Measurements from ENCODE around the gene MCFD2.

Gene MCFD2

DNA sequence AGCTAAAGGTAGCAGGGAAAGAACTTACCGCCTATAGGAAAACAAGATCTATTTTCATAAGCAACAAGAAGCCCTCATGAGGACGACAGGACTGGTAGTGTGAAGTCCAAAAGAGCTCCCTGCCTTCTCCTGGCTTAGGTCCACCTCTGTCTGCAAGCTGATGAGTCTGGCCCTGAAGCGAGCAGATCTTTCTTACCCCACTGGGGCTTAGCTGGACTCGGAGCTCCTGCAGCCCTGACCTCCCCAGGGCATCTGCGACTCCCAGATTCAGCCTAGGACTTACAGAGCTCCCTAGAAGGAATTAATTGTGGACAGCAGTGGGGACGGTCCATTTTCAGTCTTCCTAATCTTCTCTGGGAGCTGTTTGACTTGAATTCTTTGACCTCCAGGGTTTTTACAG is 53.7 kb downstream of the MCFD2 start:
- Histone ChIP-seq H3K4me2 (ENCODE audit: low read length, poor library complexity, severe bottlenecking) (no peak overlapping the region), H3K9ac (ENCODE audit: low read length) (peak overlapping the region; percentile 70), H3K9me3 (ENCODE audit: control insufficient read depth, low read length) (peaks cover 9% of the 10 kb centered on the region), H3K14ac (ENCODE audit: low read length in 2 of 2) (no peak overlapping the region), H4K91ac (ENCODE audit: low read length) (no peak overlapping the region), H3K27ac (ENCODE audit: low read length, poor library complexity, severe bottlenecking) (no peak overlapping the region), H2BK15ac (ENCODE audit: low read depth, poor library complexity, severe bottlenecking) (peak overlapping the region; percentile 54), H2BK12ac (ENCODE audit: low read length in 2 of 2) (no peak overlapping the region), H3K23ac (ENCODE audit: low read length in 2 of 2) (no peak overlapping the region), H3K79me1 (replicated peaks; ENCODE audit: low read length, poor library complexity, severe bottlenecking) (no peaks in the 10 kb centered on the region), H4K8ac (ENCODE audit: low read length) (no peak overlapping the region), H3K27me3 (ENCODE audit: control insufficient read depth in 1 of 2, insufficient read depth in 1 of 2, low read length in 2 of 2) (no peaks in the 10 kb centered on the region), H2BK120ac (ENCODE audit: low read depth, low read length) (no peak overlapping the region), H3K36me3 (ENCODE audit: control insufficient read depth in 1 of 2, insufficient read depth in 2 of 2, low read depth in 1 of 2, low read length in 2 of 2) (no peaks in the 10 kb centered on the region), H2AK5ac (ENCODE audit: low read length, severe bottlenecking) (no peak overlapping the region), H3K4ac (ENCODE audit: low read depth in 1 of 2, low read length in 2 of 2) (no peak overlapping the region), H2BK5ac (ENCODE audit: low read depth, low read length, poor library complexity, severe bottlenecking) (no peak overlapping the region), H3K4me3 (ENCODE audit: insufficient read depth in 1 of 2, low read depth in 1 of 2, low read length in 2 of 2) (no peak overlapping the region), H2AFZ (ENCODE audit: low read depth, low read length) (no peak overlapping the region), H3K4me1 (ENCODE audit: control insufficient read depth, insufficient read depth, low read depth, low read length) (peaks cover 9% of the 10 kb centered on the region), H3K18ac (ENCODE audit: low read depth in 1 of 2, low read length in 2 of 2) (no peak overlapping the region)
- 93% methylated on average over 6 of the region's 6 CpGs for WGBS
- DNase-seq = no peak

DNA sequence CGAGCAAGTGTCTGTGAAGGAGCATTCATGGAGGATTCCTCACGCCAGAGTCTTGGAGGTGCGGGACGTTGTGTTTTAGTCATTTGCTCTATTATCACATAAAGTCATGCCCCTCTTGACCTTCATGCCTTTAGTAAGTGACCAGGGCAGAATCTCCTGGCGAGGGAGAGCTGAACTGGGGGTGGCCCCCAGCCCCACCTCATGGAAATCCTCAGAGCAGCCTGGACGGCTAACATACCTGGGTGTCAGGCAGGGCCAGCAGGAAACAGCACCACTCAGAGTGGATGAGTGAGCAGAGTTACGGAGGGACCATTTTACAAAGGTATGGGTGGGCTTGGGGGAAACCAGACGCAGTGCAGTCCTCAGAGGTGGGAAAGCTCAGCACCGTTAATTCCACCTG is 56.1 kb downstream of the MCFD2 start:
- Histone ChIP-seq H2AK5ac (ENCODE audit: low read length, severe bottlenecking) (peak overlapping the region; percentile 83), H2BK15ac (ENCODE audit: low read depth, poor library complexity, severe bottlenecking) (peak overlapping the region; percentile 86), H3K36me3 (ENCODE audit: control insufficient read depth in 1 of 2, insufficient read depth in 2 of 2, low read depth in 1 of 2, low read length in 2 of 2) (no peaks in the 10 kb centered on the region), H2BK12ac (ENCODE audit: low read length in 2 of 2) (peak overlapping the region in 1 of 2 experiments; percentile 57), H3K27me3 (ENCODE audit: control insufficient read depth in 1 of 2, insufficient read depth in 1 of 2, low read length in 2 of 2) (no peaks in the 10 kb centered on the region), H3K9me3 (ENCODE audit: control insufficient read depth, low read length) (peaks cover 2% of the 10 kb centered on the region), H3K79me1 (replicated peaks; ENCODE audit: low read length, poor library complexity, severe bottlenecking) (no peaks in the 10 kb centered on the region), H3K4me3 (ENCODE audit: insufficient read depth in 1 of 2, low read depth in 1 of 2, low read length in 2 of 2) (no peak overlapping the region), H2BK5ac (ENCODE audit: low read depth, low read length, poor library complexity, severe bottlenecking) (no peak overlapping the region), H3K9ac (ENCODE audit: low read length) (peak overlapping the region; percentile 86), H3K23ac (ENCODE audit: low read length in 2 of 2) (no peak overlapping the region), H3K27ac (ENCODE audit: low read length, poor library complexity, severe bottlenecking) (no peak overlapping the region), H3K18ac (ENCODE audit: low read depth in 1 of 2, low read length in 2 of 2) (no peak overlapping the region), H3K4me1 (ENCODE audit: control insufficient read depth, insufficient read depth, low read depth, low read length) (peaks cover 20% of the 10 kb centered on the region), H3K14ac (ENCODE audit: low read length in 2 of 2) (no peak overlapping the region), H2AFZ (ENCODE audit: low read depth, low read length) (no peak overlapping the region), H3K4ac (ENCODE audit: low read depth in 1 of 2, low read length in 2 of 2) (no peak overlapping the region), H4K91ac (ENCODE audit: low read length) (peak overlapping the region; percentile 14), H2BK120ac (ENCODE audit: low read depth, low read length) (no peak overlapping the region), H4K8ac (ENCODE audit: low read length) (no peak overlapping the region), H3K4me2 (ENCODE audit: low read length, poor library complexity, severe bottlenecking) (no peak overlapping the region)
- 87% methylated on average over 9 of the region's 9 CpGs for WGBS
- DNase-seq = no peak

GRCh38 chr2:46858702-46859090 is 56.9 kb downstream of the MCFD2 start:
- Histone ChIP-seq H3K27ac (ENCODE audit: low read length, poor library complexity, severe bottlenecking) (no peak overlapping the region), H3K27me3 (ENCODE audit: control insufficient read depth in 1 of 2, insufficient read depth in 1 of 2, low read length in 2 of 2) (no peaks in the 10 kb centered on the region), H4K8ac (ENCODE audit: low read length) (no peak overlapping the region), H2BK12ac (ENCODE audit: low read length in 2 of 2) (peak overlapping the region in 1 of 2 experiments; percentile 20), H3K18ac (ENCODE audit: low read depth in 1 of 2, low read length in 2 of 2) (peak overlapping the region in 1 of 2 experiments; percentile 16), H4K91ac (ENCODE audit: low read length) (no peak overlapping the region), H3K23ac (ENCODE audit: low read length in 2 of 2) (no peak overlapping the region), H3K4me3 (ENCODE audit: insufficient read depth in 1 of 2, low read depth in 1 of 2, low read length in 2 of 2) (no peak overlapping the region), H2AFZ (ENCODE audit: low read depth, low read length) (no peak overlapping the region), H3K36me3 (ENCODE audit: control insufficient read depth in 1 of 2, insufficient read depth in 2 of 2, low read depth in 1 of 2, low read length in 2 of 2) (no peaks in the 10 kb centered on the region), H2BK5ac (ENCODE audit: low read depth, low read length, poor library complexity, severe bottlenecking) (no peak overlapping the region), H3K4ac (ENCODE audit: low read depth in 1 of 2, low read length in 2 of 2) (no peak overlapping the region), H3K4me2 (ENCODE audit: low read length, poor library complexity, severe bottlenecking) (no peak overlapping the region), H2BK120ac (ENCODE audit: low read depth, low read length) (no peak overlapping the region), H3K4me1 (ENCODE audit: control insufficient read depth, insufficient read depth, low read depth, low read length) (peaks cover 23% of the 10 kb centered on the region), H3K14ac (ENCODE audit: low read length in 2 of 2) (no peak overlapping the region), H3K9me3 (ENCODE audit: control insufficient read depth, low read length) (no peaks in the 10 kb centered on the region), H3K79me1 (replicated peaks; ENCODE audit: low read length, poor library complexity, severe bottlenecking) (no peaks in the 10 kb centered on the region), H2BK15ac (ENCODE audit: low read depth, poor library complexity, severe bottlenecking) (no peak overlapping the region), H2AK5ac (ENCODE audit: low read length, severe bottlenecking) (peak overlapping the region; percentile 33), H3K9ac (ENCODE audit: low read length) (peak overlapping the region; percentile 86)
- 62% methylated on average over 4 of the region's 4 CpGs for WGBS
- DNase-seq = peak; percentile 78

DNA sequence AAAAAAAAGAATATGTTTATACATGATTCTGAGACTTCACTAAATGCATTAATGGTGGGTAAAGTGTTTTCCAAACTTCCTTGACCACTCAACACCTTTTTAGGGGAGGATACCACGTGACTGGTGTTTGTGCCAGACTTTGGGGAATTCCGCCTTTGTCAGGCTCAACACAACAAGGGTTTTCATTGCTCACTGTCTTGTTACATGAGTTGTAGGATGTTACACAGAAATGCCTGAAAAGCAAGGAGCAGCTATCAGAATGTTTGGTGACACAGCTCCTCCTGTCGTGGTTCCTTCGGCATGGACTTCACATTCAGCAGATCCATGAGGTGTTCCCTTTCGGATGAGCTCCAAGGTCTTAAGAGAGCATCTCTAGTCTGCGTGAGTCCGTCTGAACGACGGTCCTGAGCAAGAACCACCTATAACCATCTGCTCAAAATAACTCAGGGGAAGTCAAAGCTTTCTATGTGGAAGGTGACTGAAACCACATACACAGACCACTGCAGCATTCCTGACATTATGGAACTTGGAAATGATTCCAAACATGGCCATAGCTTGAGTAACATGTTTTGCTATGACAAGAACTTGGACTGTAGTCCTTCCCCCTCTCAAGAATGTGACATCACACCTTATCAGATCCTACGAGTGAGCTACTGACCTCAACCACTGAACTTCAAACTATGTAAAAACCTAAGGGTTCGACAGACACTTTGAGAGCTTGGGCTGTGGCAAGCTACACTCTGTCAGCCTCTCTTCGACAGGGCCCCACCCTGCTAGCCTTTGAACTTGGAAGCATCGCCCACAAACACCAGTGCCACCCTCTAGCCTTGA is 57.5 kb downstream of the MCFD2 start:
- H3K36me3 ChIP-seq (ENCODE audit: control insufficient read depth in 1 of 2, insufficient read depth in 2 of 2, low read depth in 1 of 2, low read length in 2 of 2) = no peaks in the 10 kb centered on the region
- H3K9ac ChIP-seq (ENCODE audit: low read length) = peak overlapping the region; percentile 71
- WGBS = 51% methylated on average over 13 of the region's 13 CpGs

More for the DNA sequence above, 57.5 kb downstream of the MCFD2 start:
- Histone ChIP-seq H3K27me3 (ENCODE audit: control insufficient read depth in 1 of 2, insufficient read depth in 1 of 2, low read length in 2 of 2) (no peaks in the 10 kb centered on the region), H3K4me3 (ENCODE audit: insufficient read depth in 1 of 2, low read depth in 1 of 2, low read length in 2 of 2) (no peak overlapping the region), H3K14ac (ENCODE audit: low read length in 2 of 2) (peak overlapping the region in 1 of 2 experiments; percentile 73), H2AK5ac (ENCODE audit: low read length, severe bottlenecking) (peak overlapping the region; percentile 33), H4K8ac (ENCODE audit: low read length) (no peak overlapping the region), H3K23ac (ENCODE audit: low read length in 2 of 2) (no peak overlapping the region), H2BK120ac (ENCODE audit: low read depth, low read length) (no peak overlapping the region), H3K4me2 (ENCODE audit: low read length, poor library complexity, severe bottlenecking) (no peak overlapping the region), H2BK12ac (ENCODE audit: low read length in 2 of 2) (peak overlapping the region; percentile 29 to 51), H3K4me1 (ENCODE audit: control insufficient read depth, insufficient read depth, low read depth, low read length) (peaks cover 23% of the 10 kb centered on the region), H2BK5ac (ENCODE audit: low read depth, low read length, poor library complexity, severe bottlenecking) (no peak overlapping the region), H4K91ac (ENCODE audit: low read length) (peak overlapping the region; percentile 1), H3K9me3 (ENCODE audit: control insufficient read depth, low read length) (no peaks in the 10 kb centered on the region), H3K27ac (ENCODE audit: low read length, poor library complexity, severe bottlenecking) (no peak overlapping the region), H2BK15ac (ENCODE audit: low read depth, poor library complexity, severe bottlenecking) (peak overlapping the region; percentile 68), H3K4ac (ENCODE audit: low read depth in 1 of 2, low read length in 2 of 2) (peak overlapping the region in 1 of 2 experiments; percentile 11), H2AFZ (ENCODE audit: low read depth, low read length) (no peak overlapping the region), H3K18ac (ENCODE audit: low read depth in 1 of 2, low read length in 2 of 2) (peak overlapping the region; percentile 16 to 67), H3K79me1 (replicated peaks; ENCODE audit: low read length, poor library complexity, severe bottlenecking) (no peaks in the 10 kb centered on the region)
- DNase-seq = peak; percentile 78

All from mesenchymal stem cell (in vitro differentiated cells and primary cell).